Stimulated activated CD4-positive, alpha-beta T cell treated with anti-CD3 and anti-CD28 coated beads, Interleukin-12 subunit alpha, Interleukin-12 subunit beta, amount 100 ng/mL, for 24 hours (primary cell): Measurements from ENCODE around the gene GTF2IRD1.
"Not testable (repeated sequence)": the region's sequence is repeated elsewhere in the genome, so short reads cannot be mapped to it uniquely, and the experiment has no call there.

Source experiments
- DNase-seq, 2 experiments: peaks; one replicate each; pipeline ENCODE4 v3.0.0-alpha.2; 2020; ENCODE audit warnings: low read depth in 2 of 2

Gene GTF2IRD1

GRCh38 chr7:74430961-74431466, 22.7 kb upstream of the GTF2IRD1 start:
- DNase-seq, result no peak

GRCh38 chr7:74437291-74437571, 16.5 kb upstream of the GTF2IRD1 start:
- DNase-seq, result not testable (repeated sequence)

DNA sequence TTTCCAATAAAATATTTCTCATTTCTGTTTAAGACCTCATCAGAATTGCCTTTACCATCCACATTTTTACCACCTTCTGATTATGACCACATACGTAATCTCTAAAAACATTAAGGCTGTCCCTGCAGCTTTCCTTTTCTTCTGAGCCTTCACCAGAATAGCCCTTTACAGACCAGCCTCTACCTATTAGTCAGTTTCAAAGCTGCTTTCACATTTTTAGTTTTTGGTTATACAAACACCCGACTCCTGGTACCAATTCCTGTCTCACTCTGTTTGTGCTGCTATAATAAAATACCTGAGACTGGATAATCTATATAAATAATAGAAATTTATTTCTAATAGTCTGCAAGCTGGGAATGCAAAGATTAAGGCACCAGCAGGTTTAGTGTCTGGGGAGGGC, 15.4 kb upstream of the GTF2IRD1 start:
- no peak for DNase-seq

- no peak for DNase-seq
Measured at GRCh38 chr7:74439541-74439940, 14.2 kb upstream of the GTF2IRD1 start.

- DNase-seq, result not testable (repeated sequence)
Measured at GRCh38 chr7:74440143-74440542, 13.6 kb upstream of the GTF2IRD1 start.

- DNase-seq, result no peak
Measured at GRCh38 chr7:74441801-74442200, 11.9 kb upstream of the GTF2IRD1 start.

GRCh38 chr7:74443543-74444247, 10.0 kb upstream of the GTF2IRD1 start:
- no peak for DNase-seq

DNA sequence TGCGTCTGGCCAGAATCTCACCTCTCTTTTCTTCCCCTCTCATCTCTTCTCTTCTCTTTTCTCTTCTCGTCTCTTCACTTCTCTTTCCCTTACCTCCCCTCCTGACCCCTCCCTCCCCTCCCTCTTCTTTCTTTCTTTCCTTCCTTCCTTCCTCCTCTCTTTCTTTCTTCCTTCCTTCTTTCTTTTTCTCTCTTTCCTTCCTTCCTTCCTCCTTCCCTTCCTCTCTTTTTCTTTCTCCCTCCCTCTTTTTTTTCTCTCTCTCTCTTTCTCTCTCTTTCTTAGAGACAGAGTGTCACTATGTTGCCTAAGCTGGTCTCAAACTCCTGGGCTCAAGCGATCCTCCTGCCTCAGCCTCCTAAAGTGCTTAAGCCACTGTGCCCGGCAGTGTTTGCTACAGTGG, 4.6 kb upstream of the GTF2IRD1 start:
- DNase-seq, result no peak

DNA sequence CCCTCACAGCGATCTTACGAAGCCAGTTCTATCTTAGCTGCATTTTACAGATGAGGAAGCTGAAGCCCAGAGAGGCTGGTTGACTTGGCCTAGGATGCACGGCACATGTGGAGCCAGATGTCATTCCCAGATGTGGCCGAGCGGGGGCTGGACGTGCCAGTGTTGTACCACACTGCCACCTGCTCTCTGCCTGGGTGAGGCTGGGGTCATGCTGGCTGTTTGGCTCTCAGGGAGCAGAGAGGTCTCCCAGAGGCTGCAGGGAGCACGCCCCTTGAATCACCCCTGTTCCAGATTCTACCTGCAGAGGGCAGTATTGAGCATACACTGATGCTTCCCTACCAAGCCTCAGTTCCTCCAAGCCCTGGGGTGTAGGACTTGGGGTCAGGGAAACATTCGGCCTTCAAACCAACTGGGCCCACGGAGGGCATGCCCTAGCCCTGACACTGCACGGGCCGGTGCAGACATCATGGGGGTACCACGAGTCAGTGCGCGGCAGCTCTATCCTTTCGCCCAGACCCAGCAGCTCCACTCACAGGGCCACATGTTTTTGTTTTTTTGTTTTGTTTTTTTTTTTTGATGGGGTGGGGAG, 3.8 kb upstream of the GTF2IRD1 start:
- peak; percentile 35 to 66 for DNase-seq

GRCh38 chr7:74452748-74453321, 871 bp upstream of the GTF2IRD1 start:
- peak in 1 of 2 experiments; percentile 3 for DNase-seq

DNA sequence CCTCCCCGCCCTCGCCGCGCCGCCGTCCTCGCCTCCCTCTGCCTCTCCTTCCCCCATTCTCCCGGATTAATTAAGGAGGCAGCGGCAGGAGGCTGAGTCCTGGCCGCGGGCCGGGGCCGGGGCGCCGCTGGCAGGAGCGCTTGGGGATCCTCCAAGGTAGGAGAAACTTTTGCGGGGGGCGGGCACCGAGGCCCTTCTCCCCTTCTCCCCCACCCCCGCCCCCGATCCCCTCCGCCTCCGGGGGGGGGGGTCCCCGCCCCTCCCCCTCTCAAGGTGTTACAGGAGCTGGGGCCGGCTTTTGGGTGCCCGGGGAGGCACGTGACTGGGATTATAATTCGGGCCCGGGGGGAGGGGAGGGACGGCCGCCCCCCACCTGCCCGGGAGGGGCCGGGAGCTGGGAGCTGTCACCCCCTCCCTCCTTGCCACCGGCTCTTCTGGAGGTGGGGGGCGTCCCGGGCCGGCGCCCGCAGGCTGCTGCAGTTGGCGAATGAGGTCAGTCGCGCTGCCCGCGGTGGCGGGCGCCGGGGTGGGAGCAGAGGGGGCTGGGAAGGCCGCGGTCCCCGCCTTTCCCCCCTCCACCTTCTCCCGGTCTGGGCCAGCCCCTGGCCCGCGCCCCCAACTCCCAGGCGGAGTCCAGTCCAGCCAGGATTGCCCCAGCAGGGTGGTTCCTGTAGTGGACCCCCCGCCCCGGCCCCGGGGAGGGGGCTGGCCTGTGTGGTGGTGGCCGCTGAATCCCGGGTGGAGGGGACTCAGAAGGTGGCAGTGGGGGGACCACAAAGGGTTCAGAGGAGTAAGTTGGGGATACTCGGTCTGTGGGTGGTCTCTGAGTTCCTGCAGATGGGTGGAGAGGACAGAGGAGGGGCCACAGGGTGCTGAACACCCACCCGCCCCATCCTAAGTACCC, 567 bp downstream of the GTF2IRD1 start:
- no peak for DNase-seq

GRCh38 chr7:74454925-74455288, 1.2 kb downstream of the GTF2IRD1 start:
- no peak for DNase-seq

DNA sequence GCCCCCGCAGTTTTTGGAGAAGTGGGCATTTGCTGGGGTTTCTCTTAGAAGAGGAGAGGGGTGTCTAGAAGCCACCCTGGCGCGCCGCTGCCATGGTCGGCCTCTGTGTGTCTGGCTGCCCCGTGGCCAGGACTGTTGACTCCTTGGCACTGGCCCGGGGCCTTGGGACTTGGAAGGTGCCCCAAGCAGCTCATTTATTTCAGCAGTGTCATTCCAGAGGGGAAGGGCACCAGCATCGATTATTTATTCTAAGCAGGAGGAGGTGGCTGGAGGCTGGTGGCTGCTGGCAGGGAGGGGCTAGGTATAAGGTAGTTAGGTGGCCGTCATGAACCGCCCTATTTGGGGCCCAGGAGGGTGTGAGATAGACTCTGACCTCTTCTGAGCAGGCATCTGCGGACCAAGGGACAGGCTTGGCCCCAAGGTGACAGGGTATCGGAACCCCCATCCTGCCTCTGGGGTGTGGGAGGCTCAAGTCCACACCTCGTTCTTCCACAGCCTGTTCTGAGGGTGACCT, 1.6 kb downstream of the GTF2IRD1 start:
- DNase-seq, result no peak

- DNase-seq, result no peak
Measured at GRCh38 chr7:74455928-74456327, 2.2 kb downstream of the GTF2IRD1 start.

GRCh38 chr7:74457007-74457406, 3.3 kb downstream of the GTF2IRD1 start:
- no peak for DNase-seq

- DNase-seq, result no peak
Measured at GRCh38 chr7:74461970-74462706, 8.4 kb downstream of the GTF2IRD1 start.

- no peak for DNase-seq
Measured at GRCh38 chr7:74462707-74463100, 9.0 kb downstream of the GTF2IRD1 start.

GRCh38 chr7:74464931-74465886, 11.5 kb downstream of the GTF2IRD1 start:
- no peak for DNase-seq

DNA sequence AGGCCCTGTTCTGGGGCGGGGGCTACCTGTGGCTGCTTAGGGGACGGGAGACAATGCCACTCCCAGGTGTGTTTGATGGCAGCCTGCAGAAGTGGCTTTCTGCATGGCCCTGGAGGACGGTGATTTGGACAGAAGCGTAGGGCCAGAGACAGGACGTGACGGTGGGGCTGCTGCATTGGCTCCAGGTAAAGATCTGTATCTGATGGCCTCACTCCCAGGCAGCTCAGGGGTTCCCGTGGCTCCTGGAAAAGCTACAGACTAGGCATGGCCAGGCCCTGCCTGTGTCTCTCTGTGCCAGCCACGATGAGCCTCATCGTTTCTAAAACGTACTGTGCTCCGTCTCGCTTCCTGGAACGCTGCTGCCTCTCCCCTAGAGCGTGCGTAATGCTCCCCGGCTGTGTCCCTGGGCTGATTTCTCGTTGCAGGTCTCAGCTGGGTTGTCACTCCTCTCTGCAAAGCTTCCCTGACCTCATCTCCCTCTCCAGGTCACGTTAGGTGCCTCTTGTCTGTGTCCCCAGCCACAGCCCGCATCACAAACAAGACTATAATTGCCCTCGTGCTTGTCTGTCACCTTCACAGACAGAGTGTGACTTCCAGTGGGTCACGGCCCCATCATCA, 12.6 kb downstream of the GTF2IRD1 start:
- DNase-seq, result no peak

GRCh38 chr7:74467876-74468275, 14.2 kb downstream of the GTF2IRD1 start:
- no peak for DNase-seq
